Right renal pelvis (tissue), 4 donors: Measurements from ENCODE around the gene GOLGA3. TPM values are rescaled to one million over a fixed set of nuclear protein-coding genes. Genes with fewer than 3 reads are reported as not detected.
"Not testable (repeated sequence)": the region's sequence is repeated elsewhere in the genome, so short reads cannot be mapped to it uniquely, and the experiment has no call there.

Source experiments
- DNase-seq, 4 donors: peaks; one replicate each; pipeline ENCODE4 v3.0.0-alpha.2; 2013; ENCODE audit warnings: low read depth in 4 of 4, low spot score in 3 of 4, missing footprints in 1 of 4
- polyA plus RNA-seq, 4 donors: library from polyadenylated mRNA; unstranded; fragments of 120-200 nt; gene quantifications; one replicate each; pipeline ENCODE4 v1.2.1, GENCODE V29; 2013; ENCODE audit not compliant: insufficient read length in 4 of 4

Gene GOLGA3
- 10 to 100 TPM; 22.0 to 26.0 (median 24.3) TPM for polyA plus RNA-seq

- peak; percentile 84 to 92 (median 90) for DNase-seq
Observed at GRCh38 chr12:132828706-132829534, at the start of gene GOLGA3. GOLGA3 (minus strand) TSS chr12:132828869; CDS start chr12:132822128, 6,741 bp downstream.

GRCh38 chr12:132874620-132875019 lies 46.0 kb upstream of the GOLGA3 start:
- DNase-seq, result not testable (repeated sequence)

GRCh38 chr12:132874175-132874574 lies 45.5 kb upstream of the GOLGA3 start:
- DNase-seq, result no peak

- no peak for DNase-seq
Observed at GRCh38 chr12:132873724-132874123, 45.1 kb upstream of the GOLGA3 start.

- DNase-seq, result no peak
Observed at GRCh38 chr12:132872975-132873421, 44.3 kb upstream of the GOLGA3 start.

GRCh38 chr12:132872073-132872855 lies 43.6 kb upstream of the GOLGA3 start:
- no peak for DNase-seq

- no peak for DNase-seq
Observed at GRCh38 chr12:132869551-132869950, 40.9 kb upstream of the GOLGA3 start.

- no peak for DNase-seq
Observed at GRCh38 chr12:132866251-132866828, 37.7 kb upstream of the GOLGA3 start.

- DNase-seq, result no peak
Observed at GRCh38 chr12:132861558-132861957, 32.9 kb upstream of the GOLGA3 start.

- no peak for DNase-seq
Observed at GRCh38 chr12:132858718-132859266, 30.1 kb upstream of the GOLGA3 start.

- DNase-seq, result not testable (repeated sequence)
Observed at GRCh38 chr12:132857019-132857418, 28.4 kb upstream of the GOLGA3 start.

GRCh38 chr12:132856581-132856980 lies 27.9 kb upstream of the GOLGA3 start:
- no peak for DNase-seq

GRCh38 chr12:132855211-132855610 lies 26.5 kb upstream of the GOLGA3 start:
- not testable (repeated sequence) for DNase-seq

- DNase-seq, result no peak
Observed at GRCh38 chr12:132853285-132854092, 24.8 kb upstream of the GOLGA3 start.

GRCh38 chr12:132852496-132852895 lies 23.8 kb upstream of the GOLGA3 start:
- DNase-seq, result no peak

- no peak for DNase-seq
Observed at GRCh38 chr12:132851465-132851864, 22.8 kb upstream of the GOLGA3 start.

GRCh38 chr12:132850291-132850690 lies 21.6 kb upstream of the GOLGA3 start:
- no peak for DNase-seq

GRCh38 chr12:132848521-132848920 lies 19.9 kb upstream of the GOLGA3 start:
- DNase-seq, result no peak

- no peak for DNase-seq
Observed at GRCh38 chr12:132847363-132848356, 19.0 kb upstream of the GOLGA3 start.
